Measurements from ENCODE around the gene RASGRP4.
"Not testable (repeated sequence)": the region's sequence is repeated elsewhere in the genome, so short reads cannot be mapped to it uniquely, and the experiment has no call there.

RASGRP4 gene

GRCh38 chr19:38367041-38367440 is 59.0 kb downstream of the RASGRP4 start:
- H3K9me3 ChIP-seq (ENCODE audit: control insufficient read depth, insufficient read depth, low read length): 0 out of 2 replicates have a peak, but pooled peaks cover 5% of the 10 kb centered on the region
- no peak overlapping the region for H3K27ac ChIP-seq (ENCODE audit: low read depth, low read length)
- H3K4me3 ChIP-seq (ENCODE audit: low read depth, low read length): no peak overlapping the region
- no peak overlapping the region for H3K9ac ChIP-seq (ENCODE audit: low read depth, low read length)
- H3K27me3 ChIP-seq (ENCODE audit: control insufficient read depth, insufficient read depth, low read length): no peaks in the 10 kb centered on the region
- H3K4me1 ChIP-seq (ENCODE audit: control insufficient read depth, insufficient read depth, low read length): no peaks in the 10 kb centered on the region
- no peaks in the 10 kb centered on the region for H3K36me3 ChIP-seq (ENCODE audit: control insufficient read depth, insufficient read depth, low read length)

- peak overlapping the region; percentile 89; the same call in 1 of the 2 replicates for H3K4me3 ChIP-seq (ENCODE audit: low read depth, low read length)
- H3K4me1 ChIP-seq (ENCODE audit: control insufficient read depth, insufficient read depth, low read length); H3K9ac ChIP-seq (ENCODE audit: low read depth, low read length); H3K9me3 ChIP-seq (ENCODE audit: control insufficient read depth, insufficient read depth, low read length); H3K36me3 ChIP-seq (ENCODE audit: control insufficient read depth, insufficient read depth, low read length); H3K27ac ChIP-seq (ENCODE audit: low read depth, low read length): not testable (repeated sequence)
- H3K27me3 ChIP-seq (ENCODE audit: control insufficient read depth, insufficient read depth, low read length): peaks cover 33% of the 10 kb centered on the region
These were observed 62.9 kb downstream of the RASGRP4 start for GRCh38 chr19:38362946-38363688.

GRCh38 chr19:38362076-38362945 is 63.7 kb downstream of the RASGRP4 start:
- peak overlapping the region; percentile 89 for H3K27ac ChIP-seq (ENCODE audit: low read depth, low read length)
- no peaks in the 10 kb centered on the region for H3K36me3 ChIP-seq (ENCODE audit: control insufficient read depth, insufficient read depth, low read length)
- H3K4me3 ChIP-seq (ENCODE audit: low read depth, low read length): peak overlapping the region; percentile 89
- H3K27me3 ChIP-seq (ENCODE audit: control insufficient read depth, insufficient read depth, low read length): peaks cover 36% of the 10 kb centered on the region
- H3K4me1 ChIP-seq (ENCODE audit: control insufficient read depth, insufficient read depth, low read length): no peaks in the 10 kb centered on the region
- H3K9me3 ChIP-seq (ENCODE audit: control insufficient read depth, insufficient read depth, low read length): 0 out of 2 replicates have a peak, but pooled peaks cover 5% of the 10 kb centered on the region
- H3K9ac ChIP-seq (ENCODE audit: low read depth, low read length): no peak overlapping the region

DNA sequence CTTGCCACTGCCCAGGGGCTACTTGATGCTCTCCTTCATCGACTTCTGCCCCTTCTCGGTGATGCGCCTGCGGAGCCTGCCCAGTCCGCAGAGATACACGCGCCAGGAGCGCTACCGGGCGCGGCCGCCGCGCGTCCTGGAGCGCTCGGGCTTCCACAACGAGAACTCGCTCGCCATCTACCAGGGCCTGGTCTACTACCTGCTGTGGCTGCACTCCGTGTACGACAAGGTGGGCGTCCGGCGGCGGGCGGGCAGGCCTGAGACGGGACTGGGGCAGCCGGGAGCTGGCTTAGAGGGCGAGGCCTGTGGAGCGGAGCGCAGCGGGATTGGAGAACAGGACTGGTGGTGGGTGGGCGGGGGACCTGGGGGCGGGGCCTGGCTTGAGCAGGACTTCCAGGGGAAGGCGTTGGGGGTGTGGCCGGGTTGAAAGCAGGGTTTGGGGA is 64.4 kb downstream of the RASGRP4 start:
- Histone ChIP-seq H3K27me3 (ENCODE audit: control insufficient read depth, insufficient read depth, low read length) (peaks cover 36% of the 10 kb centered on the region), H3K27ac (ENCODE audit: low read depth, low read length) (peak overlapping the region; percentile 89)

DNA sequence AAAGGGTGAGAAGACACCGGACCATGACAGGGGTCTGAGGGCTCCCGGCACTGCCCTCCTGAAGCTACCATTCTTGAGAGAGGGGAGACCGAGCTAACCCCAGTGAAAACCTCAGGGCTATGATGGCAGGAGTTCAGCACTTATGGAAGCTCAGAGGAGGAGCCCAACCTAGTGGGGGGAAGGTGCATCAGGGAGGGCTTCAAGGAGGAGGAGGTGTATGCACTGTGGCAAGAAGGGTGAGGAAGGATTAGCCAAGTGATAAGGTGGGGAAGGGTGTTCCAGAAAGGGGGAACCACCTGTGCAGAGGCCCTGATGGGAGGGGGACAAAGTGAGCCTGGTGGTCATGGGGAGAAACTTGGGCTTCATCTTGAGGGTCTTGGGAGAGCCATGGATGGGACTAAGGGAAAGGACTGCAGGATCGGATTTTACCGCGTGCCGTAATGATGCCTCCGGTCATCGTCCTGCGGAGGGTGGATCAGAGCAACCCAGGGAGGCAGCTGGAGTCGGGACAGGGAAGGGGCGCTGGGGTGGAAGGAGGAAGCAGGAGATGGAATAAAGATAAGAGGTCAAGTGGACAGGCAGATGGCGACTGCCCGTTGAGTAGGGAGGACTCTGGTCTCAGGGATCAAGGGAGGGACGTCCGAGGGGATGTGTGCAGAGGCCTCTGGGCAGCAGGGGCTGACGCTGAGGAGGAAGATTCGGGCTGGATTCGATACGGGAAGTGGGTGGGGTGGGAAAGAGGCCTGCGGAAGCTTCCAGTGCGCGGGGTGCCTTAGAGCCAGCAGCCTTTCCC is 65.0 kb downstream of the RASGRP4 start:
- Histone ChIP-seq H3K9me3 (ENCODE audit: control insufficient read depth, insufficient read depth, low read length) (0 out of 2 replicates have a peak, but pooled peaks cover 5% of the 10 kb centered on the region), H3K27ac (ENCODE audit: low read depth, low read length) (no peak overlapping the region), H3K4me3 (ENCODE audit: low read depth, low read length) (peak overlapping the region; percentile 89), H3K36me3 (ENCODE audit: control insufficient read depth, insufficient read depth, low read length) (no peaks in the 10 kb centered on the region), H3K27me3 (ENCODE audit: control insufficient read depth, insufficient read depth, low read length) (peaks cover 36% of the 10 kb centered on the region), H3K4me1 (ENCODE audit: control insufficient read depth, insufficient read depth, low read length) (no peaks in the 10 kb centered on the region), H3K9ac (ENCODE audit: low read depth, low read length) (no peak overlapping the region)

More for the DNA sequence above, 64.4 kb downstream of the RASGRP4 start:
- no peaks in the 10 kb centered on the region for H3K4me1 ChIP-seq (ENCODE audit: control insufficient read depth, insufficient read depth, low read length)
- H3K4me3 ChIP-seq (ENCODE audit: low read depth, low read length): peak overlapping the region; percentile 89
- H3K36me3 ChIP-seq (ENCODE audit: control insufficient read depth, insufficient read depth, low read length): no peaks in the 10 kb centered on the region
- 0 out of 2 replicates have a peak, but pooled peaks cover 5% of the 10 kb centered on the region for H3K9me3 ChIP-seq (ENCODE audit: control insufficient read depth, insufficient read depth, low read length)
- no peak overlapping the region for H3K9ac ChIP-seq (ENCODE audit: low read depth, low read length)

- Histone ChIP-seq H3K36me3 (ENCODE audit: control insufficient read depth, insufficient read depth, low read length) (no peaks in the 10 kb centered on the region), H3K9me3 (ENCODE audit: control insufficient read depth, insufficient read depth, low read length) (0 out of 2 replicates have a peak, but pooled peaks cover 5% of the 10 kb centered on the region), H3K27ac (ENCODE audit: low read depth, low read length) (no peak overlapping the region), H3K9ac (ENCODE audit: low read depth, low read length) (no peak overlapping the region), H3K4me1 (ENCODE audit: control insufficient read depth, insufficient read depth, low read length) (no peaks in the 10 kb centered on the region), H3K27me3 (ENCODE audit: control insufficient read depth, insufficient read depth, low read length) (peaks cover 36% of the 10 kb centered on the region), H3K4me3 (ENCODE audit: low read depth, low read length) (no peak overlapping the region)
These were observed 65.7 kb downstream of the RASGRP4 start for GRCh38 chr19:38360351-38360750.

- H3K4me3 ChIP-seq (ENCODE audit: low read depth, low read length): no peak overlapping the region
- H3K27me3 ChIP-seq (ENCODE audit: control insufficient read depth, insufficient read depth, low read length): peaks cover 36% of the 10 kb centered on the region
- H3K27ac ChIP-seq (ENCODE audit: low read depth, low read length): no peak overlapping the region
- H3K36me3 ChIP-seq (ENCODE audit: control insufficient read depth, insufficient read depth, low read length): no peaks in the 10 kb centered on the region
- H3K4me1 ChIP-seq (ENCODE audit: control insufficient read depth, insufficient read depth, low read length): no peaks in the 10 kb centered on the region
- no peaks in the 10 kb centered on the region for H3K9me3 ChIP-seq (ENCODE audit: control insufficient read depth, insufficient read depth, low read length)
- H3K9ac ChIP-seq (ENCODE audit: low read depth, low read length): no peak overlapping the region
These were observed 66.6 kb downstream of the RASGRP4 start for GRCh38 chr19:38359242-38360021.
